H9 (cell line): ENCODE data around the gene NTRK3. TPM values are rescaled to one million over a fixed set of nuclear protein-coding genes. Genes with fewer than 3 reads are reported as not detected.

Source experiments
- DNase-seq: peaks from one replicate; pipeline ENCODE4 v3.0.0-alpha.2; 2017
- H2AFZ ChIP-seq: one replicate; pipeline ENCODE4 v1.6.1; 2013; ENCODE audit warnings: mild to moderate bottlenecking, low read length, control low read depth, moderate library complexity
- H2AK5ac ChIP-seq: 2 replicates; pipeline ENCODE4 v1.6.1; 2013; ENCODE audit warnings: low read length, control low read depth, mixed read lengths; ENCODE audit not compliant: insufficient read length
- H2BK120ac ChIP-seq: one replicate; pipeline ENCODE4 v1.6.1; 2013; ENCODE audit warnings: low read depth, mild to moderate bottlenecking, low read length, control low read depth, inconsistent platforms; ENCODE audit not compliant: poor library complexity, severe bottlenecking
- H2BK12ac ChIP-seq: 2 replicates; pipeline ENCODE4 v1.6.1; 2013; ENCODE audit warnings: low read length, control low read depth, mixed read lengths, low read depth; ENCODE audit not compliant: insufficient read length
- H2BK15ac ChIP-seq: 2 replicates; pipeline ENCODE4 v1.6.1; 2013; ENCODE audit warnings: low read depth, low read length, control low read depth
- H2BK20ac ChIP-seq: one replicate; pipeline ENCODE4 v1.6.1; 2013; ENCODE audit warnings: low read depth, mild to moderate bottlenecking, low read length, control low read depth, inconsistent platforms; ENCODE audit not compliant: poor library complexity, severe bottlenecking
- H2BK5ac ChIP-seq: 2 replicates; pipeline ENCODE4 v1.6.1; 2013; ENCODE audit warnings: low read length, control low read depth, mixed read lengths; ENCODE audit not compliant: insufficient read length
- H3K14ac ChIP-seq: 2 replicates; pipeline ENCODE4 v1.6.1; 2013; ENCODE audit warnings: low read length, control low read depth; ENCODE audit not compliant: insufficient read depth
- H3K18ac ChIP-seq: 2 replicates; pipeline ENCODE4 v1.6.1; 2013; ENCODE audit warnings: low read depth, mild to moderate bottlenecking, mixed read lengths, low read length, control low read depth; ENCODE audit not compliant: insufficient read length
- H3K23ac ChIP-seq: 2 replicates; pipeline ENCODE4 v1.6.1; 2013; ENCODE audit warnings: low read length, control low read depth, mixed read lengths, low read depth; ENCODE audit not compliant: insufficient read length
- H3K23me2 ChIP-seq: 2 replicates; pipeline ENCODE4 v1.6.1; 2013; ENCODE audit warnings: low read depth, mild to moderate bottlenecking, mixed read lengths, low read length, control low read depth; ENCODE audit not compliant: insufficient read length, poor library complexity, severe bottlenecking
- H3K27ac ChIP-seq: 2 replicates; pipeline ENCODE4 v1.5.1; 2013; ENCODE audit warnings: low read length, control low read depth, mixed read lengths, low read depth; ENCODE audit not compliant: insufficient read length
- H3K27me3 ChIP-seq: 2 replicates; pipeline ENCODE4 v1.6.1; 2013; ENCODE audit warnings: low read length, control low read depth, inconsistent platforms; ENCODE audit not compliant: insufficient read depth
- H3K4ac ChIP-seq: 2 replicates; pipeline ENCODE4 v1.6.1; 2013; ENCODE audit warnings: low read depth, mild to moderate bottlenecking, control low read depth, inconsistent platforms, low read length, moderate library complexity
- H3K4me1 ChIP-seq: 2 replicates; pipeline ENCODE4 v1.6.1; 2013; ENCODE audit warnings: low read length, control low read depth, inconsistent platforms; ENCODE audit not compliant: insufficient read depth
- H3K4me2 ChIP-seq: 2 replicates; pipeline ENCODE4 v1.6.1; 2013; ENCODE audit warnings: low read length, control low read depth, mixed read lengths; ENCODE audit not compliant: insufficient read length, insufficient read depth
- H3K56ac ChIP-seq: 2 replicates; pipeline ENCODE4 v1.6.1; 2013; ENCODE audit warnings: low read depth, mild to moderate bottlenecking, mixed read lengths, low read length, control low read depth; ENCODE audit not compliant: insufficient read length
- H3K79me1 ChIP-seq: 2 replicates; pipeline ENCODE4 v1.6.1; 2013; ENCODE audit warnings: low read depth, mild to moderate bottlenecking, moderate library complexity, low read length, control low read depth, inconsistent platforms; ENCODE audit not compliant: insufficient read depth, poor library complexity, severe bottlenecking
- H3K79me2 ChIP-seq: 2 replicates; pipeline ENCODE4 v1.6.1; 2013; ENCODE audit warnings: low read length, control low read depth, inconsistent platforms; ENCODE audit not compliant: insufficient read depth
- H3K9ac ChIP-seq: 2 replicates; pipeline ENCODE4 v1.6.1; 2013; ENCODE audit warnings: low read length, control low read depth, mixed read lengths; ENCODE audit not compliant: insufficient read length; ENCODE audit errors: extremely low read depth
- H3K9me3 ChIP-seq: one replicate; pipeline ENCODE4 v1.6.1; 2013; ENCODE audit warnings: low read depth, low read length, inconsistent platforms; ENCODE audit not compliant: control insufficient read depth
- H3T11ph ChIP-seq: one replicate; pipeline ENCODE4 v1.6.1; 2013; ENCODE audit warnings: mild to moderate bottlenecking, low read length, control low read depth, inconsistent platforms
- H4K20me1 ChIP-seq: one replicate; pipeline ENCODE4 v1.6.1; 2013; ENCODE audit not compliant: control insufficient read depth, insufficient read length, insufficient read depth
- H4K5ac ChIP-seq: 2 replicates; pipeline ENCODE4 v1.6.1; 2013; ENCODE audit warnings: low read depth, mild to moderate bottlenecking, mixed read lengths, low read length, control low read depth; ENCODE audit not compliant: insufficient read length
- H4K8ac ChIP-seq: replicated peaks from 2 replicates; pipeline ENCODE4 v1.6.1; 2013; ENCODE audit warnings: low read length, control low read depth, mixed read lengths, low read depth; ENCODE audit not compliant: insufficient read length
- H4K91ac ChIP-seq: 2 replicates; pipeline ENCODE4 v1.6.1; 2013; ENCODE audit warnings: low read depth, mild to moderate bottlenecking, moderate library complexity, mixed read lengths, low read length, control low read depth; ENCODE audit not compliant: insufficient read length
- H3K27ac Mint-ChIP-seq, 3 experiments: 2 replicates in 2 of 3; 3 replicates in 1 of 3; pipeline ENCODE4 v1.8.0; 2020 to 2021; ENCODE audit warnings: mixed read lengths in 3 of 3, mild to moderate bottlenecking in 1 of 3, moderate library complexity in 1 of 3
- H3K27me3 Mint-ChIP-seq: 2 replicates; pipeline ENCODE4 v1.8.0; 2021; ENCODE audit warnings: low read depth, mild to moderate bottlenecking, moderate library complexity, mixed read lengths
- H3K36me3 Mint-ChIP-seq, 3 experiments: 2 replicates in 2 of 3; 3 replicates in 1 of 3; pipeline ENCODE4 v1.8.0; 2020 to 2021; ENCODE audit warnings: low read depth in 3 of 3, mixed read lengths in 3 of 3; ENCODE audit not compliant: insufficient read depth in 1 of 3
- H3K4me1 Mint-ChIP-seq, 2 experiments: 2 replicates each; pipeline ENCODE4 v1.8.0; 2020; ENCODE audit warnings: mixed read lengths in 2 of 2
- H3K4me3 Mint-ChIP-seq, 2 experiments: 2 replicates in 1 of 2; 3 replicates in 1 of 2; pipeline ENCODE4 v1.8.0; 2020 to 2021; ENCODE audit warnings: mild to moderate bottlenecking in 2 of 2, mixed read lengths in 2 of 2, moderate library complexity in 1 of 2
- H3K9me3 Mint-ChIP-seq, 2 experiments: 2 replicates in 1 of 2; 3 replicates in 1 of 2; pipeline ENCODE4 v1.8.0; 2020; ENCODE audit warnings: mild to moderate bottlenecking in 2 of 2, mixed read lengths in 2 of 2, moderate library complexity in 1 of 2
- CTCF ChIP-seq: fragments of 200-600 bp; sonication (generic); conservative IDR thresholded peaks from 3 replicates; pipeline ENCODE4 v1.8.0; 2021; ENCODE audit warnings: antibody characterized with exemption, mild to moderate bottlenecking
- WGBS: extraction: QIAGEN DNeasy Blood & Tissue Kit; methylation state at CpG from one replicate; pipeline ENCODE4 v1.1.7; 2013; ENCODE audit warnings: missing lambda C conversion rate, low lambda C conversion rate, mixed read lengths; ENCODE audit not compliant: insufficient read length; ENCODE audit errors: extremely low coverage; 5-methylcytosine and 5-hydroxymethylcytosine counted together
- total RNA-seq: library from RNA; stranded (reverse); gene quantifications from 2 replicates; pipeline ENCODE4 v1.2.1, GENCODE V29; 2021

NTRK3 gene
- total RNA-seq, 1 experiment from 2014 or later, result 2.5 TPM

DNA sequence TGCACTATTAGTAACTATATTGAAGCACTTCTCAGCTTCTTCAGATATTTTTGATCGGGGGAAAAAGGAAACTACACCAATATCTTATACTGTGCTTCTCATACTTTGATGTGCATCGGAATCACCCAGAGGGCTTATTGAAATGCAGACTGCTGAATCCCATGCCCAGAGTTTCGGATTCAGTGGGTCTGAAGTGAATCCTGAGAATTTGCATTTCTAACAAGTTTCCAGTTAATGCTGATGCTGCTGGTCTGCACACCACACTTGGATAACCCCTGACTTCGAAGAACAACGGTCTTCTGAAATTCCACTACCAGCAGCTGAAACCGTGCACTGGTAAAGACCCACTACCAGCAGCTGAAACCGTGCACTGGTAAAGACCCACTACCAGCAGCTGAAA lies 243.9 kb downstream of the NTRK3 start:
- no peak overlapping the region for H2AK5ac ChIP-seq
- no peak overlapping the region for H2BK20ac ChIP-seq
- H4K5ac ChIP-seq, result no peak overlapping the region
- H2BK120ac ChIP-seq, result no peak overlapping the region
- H2BK15ac ChIP-seq, result no peak overlapping the region
- peaks cover 25 to 26% of the 10 kb centered on the region in 2 experiments for H3K4me1 Mint-ChIP-seq
- H3K79me2 ChIP-seq, result no peaks in the 10 kb centered on the region
- no peaks in the 10 kb centered on the region; the same call in 1 of the 2 replicates for H3K4me1 ChIP-seq
- no peak overlapping the region for H3K4me2 ChIP-seq
- TF ChIP-seq CTCF, result no peak
- no peak overlapping the region for H2BK5ac ChIP-seq
- no peaks in the 10 kb centered on the region for H3K9me3 Mint-ChIP-seq
- no peak overlapping the region for H3K9ac ChIP-seq
- no peak overlapping the region for H3K18ac ChIP-seq
- H3K36me3 Mint-ChIP-seq, result no peaks in the 10 kb centered on the region
- H3K56ac ChIP-seq, result no peak overlapping the region
- H3K4me3 Mint-ChIP-seq, result no peak overlapping the region
- H3K14ac ChIP-seq, result no peak overlapping the region
- no peaks in the 10 kb centered on the region for H3K79me1 ChIP-seq
- H3K23ac ChIP-seq, result no peak overlapping the region
- peaks cover 2% of the 10 kb centered on the region; the same call in 1 of the 2 replicates for H3K27me3 ChIP-seq
- H2AFZ ChIP-seq, result no peak overlapping the region
- no peak overlapping the region for H3K27ac Mint-ChIP-seq
- no peak overlapping the region for H4K8ac ChIP-seq
- H3K27me3 Mint-ChIP-seq, result no peaks in the 10 kb centered on the region
- no peak for DNase-seq
- no peaks in the 10 kb centered on the region for H3K9me3 ChIP-seq
- no peaks in the 10 kb centered on the region for H4K20me1 ChIP-seq
- no peak overlapping the region for H3K27ac ChIP-seq
- H3K4ac ChIP-seq, result no peak overlapping the region
- H3K23me2 ChIP-seq, result no peaks in the 10 kb centered on the region
- no peak overlapping the region for H4K91ac ChIP-seq
- H3T11ph ChIP-seq, result no peak overlapping the region
- H2BK12ac ChIP-seq, result no peak overlapping the region
- WGBS, result no CpG with 5 or more reads among the region's 7 CpGs
